Measurements from ENCODE around the gene SUSD5.

- no peak for TF ChIP-seq POLR2A (IDR thresholded peaks at IDR 0.05)
- TF ChIP-seq POLR2AphosphoS5 (IDR thresholded peaks at IDR 0.05), result no peak
These were observed 72.6 kb downstream of the SUSD5 start for GRCh38 chr3:33145901-33146580.
